SK-N-SH (cell line): ENCODE results near the gene VENTX. TPM values are rescaled to one million over a fixed set of nuclear protein-coding genes. Genes with fewer than 3 reads are reported as not detected.

Experiments
- CTCF ChIA-PET: fragments of 300-600, 350-600 bp; formaldehyde crosslinking; extraction: SDS; loops from one replicate; lab custom pipeline; 2021; lab: Yijun Ruan, JAX
- POLR2A ChIA-PET: fragments of 350-600 bp; sonication (Branson Sonifier 250); formaldehyde crosslinking; extraction: SDS; loops from one replicate; lab custom pipeline; 2020; ENCODE audit warnings: antibody characterized with exemption, inconsistent platforms; lab: Yijun Ruan, JAX
- DNase-seq: peaks from one replicate; pipeline ENCODE4 v3.0.0; 2012
- H2AFZ ChIP-seq: fragments of 200-600 bp; sonication (generic); 2 replicates; pipeline ENCODE4 v1.8.1; 2016; ENCODE audit warnings: antibody characterized with exemption, mild to moderate bottlenecking, low read depth
- H3F3A ChIP-seq: fragments of 200-600 bp; sonication (generic); replicated peaks from 2 replicates; pipeline ENCODE3; 2016; ENCODE audit warnings: antibody characterized with exemption, mild to moderate bottlenecking; ENCODE audit not compliant: insufficient read depth
- H3K27ac ChIP-seq, 2 experiments: fragments of 200-500 bp in 1 of 2; fragments of 200-600 bp in 1 of 2; sonication (Bioruptor generic) in 1 of 2; sonication (generic), shearing (Covaris generic) in 1 of 2; 2 replicates each; pipeline versions ENCODE4 v1.5.1 to v1.6.1; 2014 to 2016; ENCODE audit warnings: low read depth in 2 of 2, inconsistent platforms in 1 of 2, low read length in 1 of 2, mild to moderate bottlenecking in 1 of 2, mixed read lengths in 1 of 2
- H3K27me3 ChIP-seq: fragments of 200-600 bp; sonication (generic), shearing (Covaris generic); 2 replicates; pipeline ENCODE4 v1.6.1; 2016; ENCODE audit warnings: mixed run types; ENCODE audit not compliant: insufficient read depth
- H3K36me3 ChIP-seq, 2 experiments: fragments of 200-500 bp in 1 of 2; fragments of 200-600 bp in 1 of 2; sonication (Bioruptor generic) in 1 of 2; sonication (generic) in 1 of 2; replicated peaks in 1 of 2; 2 replicates each; pipeline versions ENCODE3 to v1.5.1; 2014 to 2016; ENCODE audit warnings: low read length in 1 of 2, mild to moderate bottlenecking in 1 of 2; ENCODE audit not compliant: insufficient read depth in 2 of 2, control insufficient read depth in 1 of 2
- H3K4me1 ChIP-seq, 2 experiments: fragments of 200-500 bp in 1 of 2; fragments of 200-600 bp in 1 of 2; sonication (Bioruptor generic) in 1 of 2; sonication (generic), shearing (Covaris generic) in 1 of 2; 2 replicates each; pipeline versions ENCODE4 v1.5.1 to v1.6.1; 2014 to 2016; ENCODE audit warnings: low read depth in 1 of 2, low read length in 1 of 2, mixed run types in 1 of 2; ENCODE audit not compliant: insufficient read depth in 2 of 2, control insufficient read depth in 1 of 2
- H3K4me2 ChIP-seq: fragments of 200-600 bp; sonication (generic), shearing (Covaris generic); 2 replicates; pipeline ENCODE4 v1.6.1; 2017; ENCODE audit warnings: mixed run types
- H3K4me3 ChIP-seq, 2 experiments: fragments of 200-500 bp in 1 of 2; fragments of 200-600 bp in 1 of 2; sonication (Bioruptor generic) in 1 of 2; sonication (generic), shearing (Covaris generic) in 1 of 2; 2 replicates each; pipeline versions ENCODE4 v1.5.1 to v1.8.1; 2014 to 2016; ENCODE audit warnings: low read depth in 2 of 2, inconsistent platforms in 1 of 2, low read length in 1 of 2, mild to moderate bottlenecking in 1 of 2, mixed read lengths in 1 of 2, moderate library complexity in 1 of 2
- H3K79me2 ChIP-seq: fragments of 200-600 bp; sonication (generic); 2 replicates; pipeline ENCODE4 v1.8.1; 2017; ENCODE audit warnings: mild to moderate bottlenecking; ENCODE audit not compliant: insufficient read depth
- H3K9ac ChIP-seq: fragments of 200-600 bp; sonication (generic); 2 replicates; pipeline ENCODE4 v1.6.1; 2017; ENCODE audit warnings: mixed run types
- H3K9me2 ChIP-seq: fragments of 200-600 bp; sonication (generic); 2 replicates; pipeline ENCODE4 v1.6.1; 2017; ENCODE audit warnings: mixed run types
- H3K9me3 ChIP-seq: fragments of 200-600 bp; sonication (generic); 2 replicates; pipeline ENCODE4 v1.6.1; 2017; ENCODE audit warnings: mixed run types, mild to moderate bottlenecking, moderate library complexity
- H4K20me1 ChIP-seq: fragments of 200-600 bp; sonication (generic); 2 replicates; pipeline ENCODE4 v1.6.1; 2017; ENCODE audit warnings: mild to moderate bottlenecking, mixed run types; ENCODE audit not compliant: insufficient read depth
- ELF1 ChIP-seq: IDR thresholded peaks from 2 replicates; pipeline ENCODE4 v1.4.0; 2012
- FOSL2 ChIP-seq: IDR thresholded peaks from 2 replicates; pipeline ENCODE4 v1.4.0; 2012; ENCODE audit warnings: low read depth, mild to moderate bottlenecking, moderate library complexity, borderline replicate concordance
- FOXM1 ChIP-seq: IDR thresholded peaks from 2 replicates; pipeline ENCODE4 v1.4.0; 2012; ENCODE audit warnings: low read depth, mild to moderate bottlenecking
- GABPA ChIP-seq: IDR thresholded peaks from 2 replicates; pipeline ENCODE4 v1.4.0; 2012; ENCODE audit warnings: low read depth, mild to moderate bottlenecking
- JUND ChIP-seq: IDR thresholded peaks from 2 replicates; pipeline ENCODE4 v1.4.0; 2012
- MXI1 ChIP-seq: IDR thresholded peaks from 2 replicates; pipeline ENCODE4 v1.6.1; 2012; ENCODE audit warnings: mild to moderate bottlenecking, low read depth, low read length, improper control_type of control experiment
- POLR2AphosphoS5 ChIP-seq: IDR thresholded peaks from 2 replicates; pipeline ENCODE4 v1.6.1; 2012; ENCODE audit warnings: low read depth, low read length
- RAD21 ChIP-seq: IDR thresholded peaks from 2 replicates; pipeline ENCODE4 v1.6.1; 2012; ENCODE audit warnings: mild to moderate bottlenecking, low read length
- RCOR1 ChIP-seq: fragments of 150-350 bp; IDR thresholded peaks from 2 replicates; pipeline ENCODE4 v1.6.1; 2017; ENCODE audit warnings: antibody characterized with exemption, low read length
- RFX5 ChIP-seq: IDR thresholded peaks from 2 replicates; pipeline ENCODE4 v1.6.1; 2012; ENCODE audit warnings: mild to moderate bottlenecking, improper control_type of control experiment, low read length
- RXRA ChIP-seq: IDR thresholded peaks from 2 replicates; pipeline ENCODE4 v1.4.0; 2012; ENCODE audit warnings: low read depth, mild to moderate bottlenecking, borderline replicate concordance
- SMC3 ChIP-seq: IDR thresholded peaks from 2 replicates; pipeline ENCODE4 v1.6.1; 2012; ENCODE audit warnings: low read depth, low read length, improper control_type of control experiment
- TAF1 ChIP-seq: IDR thresholded peaks from 2 replicates; pipeline ENCODE4 v1.6.1; 2012; ENCODE audit warnings: low read depth, mild to moderate bottlenecking, low read length, moderate library complexity, borderline replicate concordance
- TEAD4 ChIP-seq: IDR thresholded peaks from 2 replicates; pipeline ENCODE4 v1.4.0; 2012; ENCODE audit warnings: mild to moderate bottlenecking, borderline replicate concordance; ENCODE audit not compliant: insufficient read depth
- YY1 ChIP-seq: IDR thresholded peaks from 2 replicates; pipeline ENCODE4 v1.4.0; 2012; ENCODE audit warnings: low read depth, mild to moderate bottlenecking
- ZBTB33 ChIP-seq: IDR thresholded peaks from 2 replicates; pipeline ENCODE4 v1.4.0; 2012; ENCODE audit warnings: low read depth, borderline replicate concordance
- WGBS: methylation state at CpG from one replicate; pipeline ENCODE4 v1.1.6; 2017; ENCODE audit warnings: low lambda C conversion rate; 5-methylcytosine and 5-hydroxymethylcytosine counted together
- polyA plus RNA-seq, 3 experiments: library from polyadenylated mRNA; depleted of rRNA; stranded (reverse); fragments of >200 nt; gene quantifications; 2 replicates each; pipeline ENCODE4 v1.2.3, GENCODE V29; 2012
- TF ChIP-seq, protein P1 (sequence below): IDR thresholded peaks from 2 replicates; pipeline ENCODE4 v1.6.1; 2012; ENCODE audit warnings: mild to moderate bottlenecking, low read depth, low read length, moderate library complexity

The VENTX gene
- polyA plus RNA-seq, 1 of the 3 experiments (the other 2 are of a cell fraction), result not detected

GRCh38 chr10:133211959-133212852, 25.4 kb upstream of the VENTX start:
- H4K20me1 ChIP-seq, result no peaks in the 10 kb centered on the region
- H3K4me3 ChIP-seq, result no peak overlapping the region
- no peaks in the 10 kb centered on the region for H3K4me1 ChIP-seq
- no peaks in the 10 kb centered on the region for H3F3A ChIP-seq
- no peak for TF ChIP-seq TAF1
- no peak for TF ChIP-seq JUND
- no peak for TF ChIP-seq GABPA
- TF ChIP-seq, protein P1, sequence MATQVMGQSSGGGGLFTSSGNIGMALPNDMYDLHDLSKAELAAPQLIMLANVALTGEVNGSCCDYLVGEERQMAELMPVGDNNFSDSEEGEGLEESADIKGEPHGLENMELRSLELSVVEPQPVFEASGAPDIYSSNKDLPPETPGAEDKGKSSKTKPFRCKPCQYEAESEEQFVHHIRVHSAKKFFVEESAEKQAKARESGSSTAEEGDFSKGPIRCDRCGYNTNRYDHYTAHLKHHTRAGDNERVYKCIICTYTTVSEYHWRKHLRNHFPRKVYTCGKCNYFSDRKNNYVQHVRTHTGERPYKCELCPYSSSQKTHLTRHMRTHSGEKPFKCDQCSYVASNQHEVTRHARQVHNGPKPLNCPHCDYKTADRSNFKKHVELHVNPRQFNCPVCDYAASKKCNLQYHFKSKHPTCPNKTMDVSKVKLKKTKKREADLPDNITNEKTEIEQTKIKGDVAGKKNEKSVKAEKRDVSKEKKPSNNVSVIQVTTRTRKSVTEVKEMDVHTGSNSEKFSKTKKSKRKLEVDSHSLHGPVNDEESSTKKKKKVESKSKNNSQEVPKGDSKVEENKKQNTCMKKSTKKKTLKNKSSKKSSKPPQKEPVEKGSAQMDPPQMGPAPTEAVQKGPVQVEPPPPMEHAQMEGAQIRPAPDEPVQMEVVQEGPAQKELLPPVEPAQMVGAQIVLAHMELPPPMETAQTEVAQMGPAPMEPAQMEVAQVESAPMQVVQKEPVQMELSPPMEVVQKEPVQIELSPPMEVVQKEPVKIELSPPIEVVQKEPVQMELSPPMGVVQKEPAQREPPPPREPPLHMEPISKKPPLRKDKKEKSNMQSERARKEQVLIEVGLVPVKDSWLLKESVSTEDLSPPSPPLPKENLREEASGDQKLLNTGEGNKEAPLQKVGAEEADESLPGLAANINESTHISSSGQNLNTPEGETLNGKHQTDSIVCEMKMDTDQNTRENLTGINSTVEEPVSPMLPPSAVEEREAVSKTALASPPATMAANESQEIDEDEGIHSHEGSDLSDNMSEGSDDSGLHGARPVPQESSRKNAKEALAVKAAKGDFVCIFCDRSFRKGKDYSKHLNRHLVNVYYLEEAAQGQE, result no peak
- TF ChIP-seq YY1, result no peak
- no peak for TF ChIP-seq FOSL2
- no peak for TF ChIP-seq SMC3
- no peak for TF ChIP-seq FOXM1
- TF ChIP-seq RAD21, result no peak
- no peak for TF ChIP-seq RFX5
- TF ChIP-seq ZBTB33, result no peak
- TF ChIP-seq TEAD4, result no peak
- TF ChIP-seq RCOR1, result no peak
- no peak for TF ChIP-seq ELF1
- no peak for TF ChIP-seq POLR2AphosphoS5
- TF ChIP-seq RXRA, result no peak
- TF ChIP-seq MXI1, result no peak
- ChIA-PET POLR2A (no interaction called here), CTCF (no interaction called here)
- H2AFZ ChIP-seq, result no peak overlapping the region
- no peaks in the 10 kb centered on the region for H3K36me3 ChIP-seq
- no peaks in the 10 kb centered on the region for H3K9me3 ChIP-seq
- no peak for DNase-seq
- H3K9ac ChIP-seq, result no peak overlapping the region
- 51% methylated on average over 27 of the region's 34 CpGs for WGBS
- no peaks in the 10 kb centered on the region for H3K9me2 ChIP-seq
- H3K27me3 ChIP-seq, result peaks cover 33% of the 10 kb centered on the region
- no peak overlapping the region for H3K27ac ChIP-seq
- H3K4me2 ChIP-seq, result no peak overlapping the region
- no peaks in the 10 kb centered on the region for H3K79me2 ChIP-seq
